ENCODE measurements around the gene CELA2A. TPM values are rescaled to one million over a fixed set of nuclear protein-coding genes. Genes with fewer than 3 reads are reported as not detected.
"Not testable (repeated sequence)": the region's sequence is repeated elsewhere in the genome, so short reads cannot be mapped to it uniquely, and the experiment has no call there.

The CELA2A gene
- total RNA-seq, 4 donors from 2014 or later: not detected

- in situ Hi-C loops (cut with MboI; ENCODE audit: low sequenced_read_pairs in 4 of 4): no loop called here
- Histone ChIP-seq H3K4me3 (no peak overlapping the region), H3K27ac (no peak overlapping the region), H3K36me3 (no peaks in the 10 kb centered on the region), H3K4me1 (no peaks in the 10 kb centered on the region), H3K9me3 (no peaks in the 10 kb centered on the region), H3K27me3 (no peaks in the 10 kb centered on the region)
- intact Hi-C loops (cut with DNase I; ENCODE audit: low total_unique reads): no loop called here
- TF ChIP-seq CTCF (IDR thresholded peaks at IDR 0.05 in 4 of 5, conservative IDR thresholded peaks at IDR 0.05 in 1 of 5) (no peak), POLR2A (IDR thresholded peaks at IDR 0.05) (no peak)
- no peak for DNase-seq
- no peak for ATAC-seq
These were observed 2.3 kb upstream of the CELA2A start for GRCh38 chr1:15454256-15454655.

GRCh38 chr1:15455522-15455921 lies 1.0 kb upstream of the CELA2A start:
- H3K27ac ChIP-seq: no peak overlapping the region
- DNase-seq: no peak
- intact Hi-C loops (cut with DNase I; ENCODE audit: low total_unique reads) (no loop called here), in situ Hi-C loops (cut with MboI; ENCODE audit: low sequenced_read_pairs in 4 of 4) (no loop called here)
- no peak overlapping the region for H3K4me3 ChIP-seq
- TF ChIP-seq CTCF (IDR thresholded peaks at IDR 0.05 in 4 of 5, conservative IDR thresholded peaks at IDR 0.05 in 1 of 5) (no peak), POLR2A (IDR thresholded peaks at IDR 0.05) (no peak)
- H3K27me3 ChIP-seq: no peaks in the 10 kb centered on the region
- H3K36me3 ChIP-seq: no peaks in the 10 kb centered on the region
- no peak for ATAC-seq
- H3K4me1 ChIP-seq: no peaks in the 10 kb centered on the region
- H3K9me3 ChIP-seq: no peaks in the 10 kb centered on the region

- Histone ChIP-seq H3K27me3 (no peaks in the 10 kb centered on the region), H3K4me3 (no peak overlapping the region), H3K4me1 (no peaks in the 10 kb centered on the region), H3K36me3 (no peaks in the 10 kb centered on the region), H3K27ac (no peak overlapping the region), H3K9me3 (no peaks in the 10 kb centered on the region)
- in situ Hi-C loops (cut with MboI; ENCODE audit: low sequenced_read_pairs in 4 of 4) (no loop called here), intact Hi-C loops (cut with DNase I; ENCODE audit: low total_unique reads) (no loop called here)
- DNase-seq (no peak), ATAC-seq (no peak)
- TF ChIP-seq CTCF (IDR thresholded peaks at IDR 0.05 in 4 of 5, conservative IDR thresholded peaks at IDR 0.05 in 1 of 5) (no peak), POLR2A (IDR thresholded peaks at IDR 0.05) (no peak)
These were observed 1.1 kb downstream of the CELA2A start for GRCh38 chr1:15457585-15457984.

GRCh38 chr1:15458388-15458787 lies 1.9 kb downstream of the CELA2A start:
- H3K4me1 ChIP-seq; H3K36me3 ChIP-seq; in situ Hi-C loops (cut with MboI; ENCODE audit: low sequenced_read_pairs in 4 of 4); H3K9me3 ChIP-seq; H3K27ac ChIP-seq; intact Hi-C loops (cut with DNase I; ENCODE audit: low total_unique reads); H3K27me3 ChIP-seq; ATAC-seq; DNase-seq; H3K4me3 ChIP-seq: not testable (repeated sequence)

GRCh38 chr1:15459771-15460707 lies 3.5 kb downstream of the CELA2A start:
- intact Hi-C loops (cut with DNase I; ENCODE audit: low total_unique reads) (no loop called here), in situ Hi-C loops (cut with MboI; ENCODE audit: low sequenced_read_pairs in 4 of 4) (no loop called here)
- no peaks in the 10 kb centered on the region for H3K9me3 ChIP-seq
- H3K27me3 ChIP-seq: no peaks in the 10 kb centered on the region
- ATAC-seq: no peak
- no peaks in the 10 kb centered on the region for H3K4me1 ChIP-seq
- no peak overlapping the region for H3K27ac ChIP-seq
- TF ChIP-seq CTCF (IDR thresholded peaks at IDR 0.05 in 4 of 5, conservative IDR thresholded peaks at IDR 0.05 in 1 of 5) (no peak), POLR2A (IDR thresholded peaks at IDR 0.05) (no peak)
- no peaks in the 10 kb centered on the region for H3K36me3 ChIP-seq
- no peak for DNase-seq
- no peak overlapping the region for H3K4me3 ChIP-seq

Measured in gastrocnemius medialis (tissue), 4 donors.